Type B pancreatic cell (in vitro differentiated cells): ENCODE results near the gene FAM227B. TPM values are rescaled to one million over a fixed set of nuclear protein-coding genes. Genes with fewer than 3 reads are reported as not detected.

Source experiments
- DNase-seq: peaks from one replicate; pipeline ENCODE4 v3.0.0; 2021; ENCODE audit warnings: mixed read lengths; ENCODE audit not compliant: unreplicated experiment; ENCODE audit errors: extremely low spot score
- H3K27ac Mint-ChIP-seq: 2 replicates; pipeline ENCODE4 v1.8.0; 2021; ENCODE audit warnings: mild to moderate bottlenecking, mixed read lengths
- H3K27me3 Mint-ChIP-seq: 2 replicates; pipeline ENCODE4 v1.8.0; 2021; ENCODE audit warnings: mixed read lengths
- H3K36me3 Mint-ChIP-seq: 2 replicates; pipeline ENCODE4 v1.8.0; 2021; ENCODE audit warnings: mixed read lengths
- H3K4me1 Mint-ChIP-seq: one replicate; pipeline ENCODE4 v1.8.0; 2021; ENCODE audit warnings: mixed read lengths; ENCODE audit not compliant: unreplicated experiment
- H3K4me3 Mint-ChIP-seq: 2 replicates; pipeline ENCODE4 v1.8.0; 2021; ENCODE audit warnings: mild to moderate bottlenecking, mixed read lengths
- H3K9me3 Mint-ChIP-seq: 2 replicates; pipeline ENCODE4 v1.8.0; 2021; ENCODE audit warnings: mixed read lengths
- total RNA-seq: library from RNA; stranded (reverse); gene quantifications from 2 replicates; pipeline ENCODE4 v1.2.1, GENCODE V29; 2021; ENCODE audit warnings: low replicate concordance
- TF ChIP-seq, protein P1 (sequence below): fragments of 200-600 bp; sonication (generic); conservative IDR thresholded peaks from 2 replicates; pipeline ENCODE4 v1.5.0; 2021; ENCODE audit warnings: antibody characterized with exemption, mild to moderate bottlenecking

FAM227B gene
- total RNA-seq, 1 donor from 2014 or later: 7.3 TPM

DNA sequence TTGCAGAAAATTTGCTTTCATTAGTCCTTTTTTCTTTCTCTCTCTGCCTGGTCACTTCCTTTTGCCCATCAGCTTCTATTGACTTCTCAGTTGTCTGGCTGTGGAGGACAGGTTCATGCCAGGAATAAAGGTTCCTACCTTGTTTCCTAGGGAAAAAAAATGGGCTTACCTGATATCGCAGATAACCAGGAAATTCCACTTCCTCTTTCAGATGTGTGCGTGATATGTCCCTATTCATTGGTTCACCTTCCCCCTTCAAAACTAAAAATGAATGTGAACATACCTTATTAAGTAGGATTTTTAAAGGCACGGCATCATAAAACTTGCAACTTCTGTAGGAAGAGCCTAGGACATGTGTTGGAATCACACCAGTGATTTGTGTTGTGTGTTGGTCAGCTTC, 317.6 kb downstream of the FAM227B start:
- Mint-ChIP-seq H3K27ac (no peak overlapping the region), H3K4me3 (no peak overlapping the region)
- TF ChIP-seq, protein P1, sequence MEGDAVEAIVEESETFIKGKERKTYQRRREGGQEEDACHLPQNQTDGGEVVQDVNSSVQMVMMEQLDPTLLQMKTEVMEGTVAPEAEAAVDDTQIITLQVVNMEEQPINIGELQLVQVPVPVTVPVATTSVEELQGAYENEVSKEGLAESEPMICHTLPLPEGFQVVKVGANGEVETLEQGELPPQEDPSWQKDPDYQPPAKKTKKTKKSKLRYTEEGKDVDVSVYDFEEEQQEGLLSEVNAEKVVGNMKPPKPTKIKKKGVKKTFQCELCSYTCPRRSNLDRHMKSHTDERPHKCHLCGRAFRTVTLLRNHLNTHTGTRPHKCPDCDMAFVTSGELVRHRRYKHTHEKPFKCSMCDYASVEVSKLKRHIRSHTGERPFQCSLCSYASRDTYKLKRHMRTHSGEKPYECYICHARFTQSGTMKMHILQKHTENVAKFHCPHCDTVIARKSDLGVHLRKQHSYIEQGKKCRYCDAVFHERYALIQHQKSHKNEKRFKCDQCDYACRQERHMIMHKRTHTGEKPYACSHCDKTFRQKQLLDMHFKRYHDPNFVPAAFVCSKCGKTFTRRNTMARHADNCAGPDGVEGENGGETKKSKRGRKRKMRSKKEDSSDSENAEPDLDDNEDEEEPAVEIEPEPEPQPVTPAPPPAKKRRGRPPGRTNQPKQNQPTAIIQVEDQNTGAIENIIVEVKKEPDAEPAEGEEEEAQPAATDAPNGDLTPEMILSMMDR: no peak

DNA sequence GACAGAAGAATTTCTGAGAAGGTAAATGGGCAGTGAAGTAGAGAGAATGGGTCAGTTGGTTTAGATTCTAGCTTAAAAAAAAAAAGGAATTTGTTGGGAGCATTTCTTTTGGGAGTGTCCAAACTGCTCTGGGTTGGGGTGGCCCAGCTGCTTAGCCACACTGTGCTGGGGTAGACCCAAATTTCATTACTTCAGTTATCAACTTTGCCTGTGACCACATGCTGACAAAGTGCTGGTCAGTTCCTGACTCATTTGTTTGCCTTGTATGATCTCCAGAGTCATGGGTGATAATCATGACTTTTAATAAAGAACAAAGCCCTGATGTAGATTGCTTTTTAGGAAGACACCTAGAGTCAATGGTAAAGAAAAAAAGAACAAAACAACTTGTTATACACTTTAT, 319.1 kb downstream of the FAM227B start:
- TF ChIP-seq, protein P1: no peak
- Mint-ChIP-seq H3K4me1 (no peaks in the 10 kb centered on the region), H3K4me3 (no peak overlapping the region), H3K36me3 (peaks cover 41% of the 10 kb centered on the region), H3K9me3 (peaks cover 10% of the 10 kb centered on the region), H3K27me3 (no peaks in the 10 kb centered on the region), H3K27ac (peak overlapping the region; percentile 73)
- no peak for DNase-seq

More for the DNA sequence above, 317.6 kb downstream of the FAM227B start:
- Mint-ChIP-seq H3K4me1 (no peaks in the 10 kb centered on the region), H3K36me3 (peaks cover 39% of the 10 kb centered on the region), H3K9me3 (peaks cover 4% of the 10 kb centered on the region), H3K27me3 (no peaks in the 10 kb centered on the region)
- no peak for DNase-seq

DNA sequence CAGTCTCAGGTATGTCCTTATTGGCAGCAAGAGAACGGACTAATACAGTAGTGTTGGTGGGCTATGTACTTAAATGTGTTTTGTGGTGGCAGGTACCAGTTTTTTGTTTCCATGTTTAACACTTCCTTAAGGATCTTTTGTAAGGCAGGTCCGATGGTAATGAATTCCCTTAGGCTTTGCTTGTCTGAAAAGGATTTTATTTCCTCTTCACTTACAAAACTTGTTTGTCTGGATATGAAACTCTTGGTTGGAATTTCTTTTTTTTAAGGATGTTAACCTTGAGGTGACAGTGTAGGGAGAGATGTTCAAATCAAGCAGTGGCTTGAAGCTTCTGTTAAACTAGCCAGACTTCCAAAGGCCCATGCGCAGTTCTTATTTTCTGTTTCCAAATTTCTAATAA, 319.8 kb downstream of the FAM227B start:
- Mint-ChIP-seq H3K4me3 (peak overlapping the region; percentile 32), H3K27ac (peak overlapping the region; percentile 73), H3K27me3 (no peaks in the 10 kb centered on the region), H3K4me1 (no peaks in the 10 kb centered on the region), H3K9me3 (peaks cover 10% of the 10 kb centered on the region), H3K36me3 (peaks cover 41% of the 10 kb centered on the region)
- no peak for DNase-seq
- TF ChIP-seq, protein P1: no peak

DNA sequence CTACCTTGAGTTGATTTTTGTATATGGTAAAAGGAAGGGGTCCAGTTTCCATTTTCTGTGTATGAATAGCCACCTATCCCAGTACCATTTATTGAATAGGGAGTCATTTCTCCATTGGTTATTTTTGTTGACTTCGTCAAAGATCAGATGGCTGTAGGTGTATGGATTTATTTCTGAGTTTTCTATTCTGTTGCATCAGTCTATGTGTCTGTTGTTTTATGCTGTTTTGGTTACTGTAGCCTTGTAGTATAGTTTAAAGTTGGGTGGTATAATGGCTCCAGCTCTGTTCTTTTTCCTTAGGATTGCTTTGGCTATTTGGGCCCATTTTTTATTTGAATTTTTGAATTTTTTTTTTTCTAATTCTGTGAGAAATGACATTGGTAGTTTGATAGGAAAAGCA, 323.0 kb downstream of the FAM227B start:
- TF ChIP-seq, protein P1: no peak
- Mint-ChIP-seq H3K4me3 (no peak overlapping the region), H3K36me3 (peaks cover 44% of the 10 kb centered on the region), H3K4me1 (no peaks in the 10 kb centered on the region), H3K9me3 (peaks cover 10% of the 10 kb centered on the region), H3K27ac (no peak overlapping the region), H3K27me3 (no peaks in the 10 kb centered on the region)
- DNase-seq: no peak

DNA sequence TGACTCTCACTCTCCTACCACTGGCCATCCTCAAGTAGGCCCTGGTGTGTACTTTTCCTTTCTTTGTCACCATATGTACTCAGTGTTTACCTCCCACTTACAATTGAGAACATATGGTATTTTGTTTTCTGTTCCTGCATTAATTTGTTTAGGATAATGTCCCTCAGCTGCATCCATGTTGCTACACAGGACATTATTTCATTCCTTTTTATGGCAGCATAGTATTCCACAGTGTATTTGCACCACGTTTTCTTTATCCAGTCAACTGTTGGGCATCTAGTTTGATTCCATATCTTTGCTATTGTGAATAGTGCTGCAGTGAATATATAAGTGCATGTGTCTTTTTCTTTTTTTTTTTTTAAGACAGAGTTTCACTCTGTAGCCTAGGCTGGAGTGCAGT, 324.4 kb downstream of the FAM227B start:
- TF ChIP-seq, protein P1: no peak
- Mint-ChIP-seq H3K4me1 (no peaks in the 10 kb centered on the region), H3K9me3 (peaks cover 10% of the 10 kb centered on the region), H3K27ac (no peak overlapping the region), H3K27me3 (no peaks in the 10 kb centered on the region), H3K4me3 (no peak overlapping the region), H3K36me3 (peaks cover 52% of the 10 kb centered on the region)
- no peak for DNase-seq

DNA sequence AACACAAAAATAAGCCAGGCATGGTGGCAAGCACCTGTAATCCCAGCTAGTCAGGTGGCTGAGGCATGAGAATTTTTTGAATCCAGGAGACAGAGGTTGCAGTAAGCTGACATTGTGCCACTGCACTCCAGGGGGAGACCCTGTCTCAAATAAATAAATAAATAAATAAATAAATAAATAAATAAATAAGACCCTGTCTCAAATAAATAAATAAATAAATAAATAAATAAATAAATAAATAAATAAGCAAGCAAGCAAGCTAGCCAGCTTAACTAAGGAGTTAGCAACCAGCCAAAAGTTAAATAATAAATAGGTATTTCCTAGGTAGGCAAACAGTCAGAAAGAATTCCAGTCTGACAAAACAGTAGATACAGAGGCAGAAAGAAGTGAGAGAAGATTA, 326.7 kb downstream of the FAM227B start:
- TF ChIP-seq, protein P1: no peak
- H3K4me3 Mint-ChIP-seq: no peak overlapping the region
- H3K27ac Mint-ChIP-seq: no peak overlapping the region
- H3K36me3 Mint-ChIP-seq: peaks cover 42% of the 10 kb centered on the region
- peaks cover 12% of the 10 kb centered on the region for H3K4me1 Mint-ChIP-seq
- no peak for DNase-seq
- peaks cover 5% of the 10 kb centered on the region for H3K9me3 Mint-ChIP-seq
- no peaks in the 10 kb centered on the region for H3K27me3 Mint-ChIP-seq
